Prostate gland (tissue), 2 donors: ENCODE results near the gene CD40. TPM values are rescaled to one million over a fixed set of nuclear protein-coding genes. Genes with fewer than 3 reads are reported as not detected.

Experiments used
- DNase-seq: peaks from one replicate; pipeline ENCODE4 v3.0.0-alpha.2; 2019; ENCODE audit warnings: low spot score
- H3K27ac ChIP-seq, 2 donors: fragments of 200-600 bp; sonication (generic); 2 replicates each; pipeline ENCODE4 v1.5.1; 2017 to 2019
- H3K27me3 ChIP-seq: fragments of 200-600 bp; sonication (generic); replicated peaks from 2 replicates; pipeline ENCODE4 v1.5.1; 2019; ENCODE audit not compliant: insufficient read depth
- H3K36me3 ChIP-seq, 2 donors: fragments of 200-600 bp; sonication (generic); 1 replicate in 1 of 2; 2 replicates in 1 of 2; pipeline versions ENCODE4 v1.5.1 to v1.8.1; 2017 to 2019
- H3K4me1 ChIP-seq: fragments of 200-600 bp; sonication (generic); replicated peaks from 2 replicates; pipeline ENCODE4 v1.5.1; 2019
- H3K4me3 ChIP-seq, 2 donors: fragments of 200-600 bp; sonication (generic); 2 replicates each; pipeline ENCODE4 v1.5.1; 2017 to 2019
- H3K9me3 ChIP-seq: fragments of 200-600 bp; sonication (generic); 2 replicates; pipeline ENCODE4 v1.5.1; 2017
- CTCF ChIP-seq, 4 experiments: fragments of 200-600 bp in 2 of 4; fragments of 450-650 bp in 2 of 4; sonication (generic) in 2 of 4; IDR thresholded peaks; 1 replicate in 3 of 4; 2 replicates in 1 of 4; pipeline ENCODE4 v1.5.1; 2016 to 2019; ENCODE audit warnings: antibody characterized with exemption in 4 of 4, mild to moderate bottlenecking in 2 of 4, moderate library complexity in 2 of 4
- POLR2A ChIP-seq: fragments of 450-650 bp; IDR thresholded peaks from one replicate; pipeline ENCODE4 v1.6.1; 2016; ENCODE audit warnings: antibody characterized with exemption, mild to moderate bottlenecking
- POLR2AphosphoS5 ChIP-seq: sonication (generic); formaldehyde crosslinking; IDR thresholded peaks from one replicate; pipeline ENCODE4 v1.6.1; 2017; ENCODE audit warnings: antibody characterized with exemption
- WGBS: methylation state at CpG from one replicate; pipeline ENCODE4 v1.1.5; 2018; 5-methylcytosine and 5-hydroxymethylcytosine counted together
- intact Hi-C: fragments of 100-400 bp; cut with DNase I; formaldehyde crosslinking; loops from one replicate; pipeline ENCODE4 v1.14.2; 2022
- total RNA-seq, 2 donors: library from RNA; depleted of rRNA; stranded (reverse); fragments of >200 nt; gene quantifications; one replicate each; pipeline ENCODE4 v1.1.0, GENCODE V29; 2016

The CD40 gene
- total RNA-seq, 2 donors from 2014 or later, result 16.9 to 27.1 TPM

DNA sequence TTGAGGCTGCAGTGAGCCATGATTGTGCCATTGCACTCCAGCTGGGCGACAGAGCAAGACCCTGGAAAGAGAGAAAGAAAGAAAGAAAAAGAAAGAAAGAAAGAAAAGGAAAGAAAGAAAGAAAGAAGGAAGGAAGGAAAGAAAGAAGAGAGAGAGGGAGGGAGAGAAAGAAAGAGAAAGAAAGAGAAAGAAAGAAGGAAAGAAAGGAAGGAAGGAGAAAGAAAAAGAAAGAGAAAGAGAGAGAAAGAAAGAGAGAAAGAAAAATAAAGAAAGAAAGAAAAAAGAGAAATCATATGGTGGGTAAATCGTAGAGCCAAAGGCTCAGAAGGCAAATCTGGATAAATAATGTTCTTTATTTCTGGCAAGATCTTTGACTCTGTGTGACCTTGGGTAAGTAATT is 53.4 kb downstream of the CD40 start:
- Histone ChIP-seq H3K27ac (no peak overlapping the region), H3K27me3 (no peaks in the 10 kb centered on the region), H3K4me1 (no peaks in the 10 kb centered on the region), H3K9me3 (no peaks in the 10 kb centered on the region), H3K36me3 (no peaks in the 10 kb centered on the region), H3K4me3 (no peak overlapping the region)
- WGBS, result 91% methylated on average over 2 of the region's 2 CpGs
- no peak for DNase-seq
- TF ChIP-seq POLR2AphosphoS5 (no peak), POLR2A (no peak), CTCF (IDR thresholded peaks at IDR 0.05) (no peak)
- intact Hi-C loops, result no loop called here

DNA sequence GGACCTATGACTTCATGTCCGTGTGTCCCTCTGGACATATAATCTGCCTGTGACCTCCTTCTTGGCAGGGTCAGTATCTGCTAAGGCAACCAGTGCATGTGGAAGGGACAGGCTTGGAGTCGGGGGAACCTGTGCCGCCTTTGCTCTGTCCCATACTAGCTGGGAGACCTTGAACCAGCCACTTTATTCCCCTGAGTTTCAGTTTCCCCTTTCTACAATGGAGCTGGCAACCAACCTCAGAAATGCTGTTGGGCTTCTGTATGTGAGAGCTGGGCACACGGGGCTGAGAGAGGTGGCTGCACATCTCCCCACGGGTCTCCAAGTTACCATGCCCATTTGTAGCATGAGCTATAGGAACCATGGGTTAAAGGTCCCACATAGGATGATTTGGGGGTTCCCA is 53.8 kb downstream of the CD40 start:
- TF ChIP-seq POLR2AphosphoS5 (no peak), POLR2A (no peak), CTCF (IDR thresholded peaks at IDR 0.05) (no peak)

DNA sequence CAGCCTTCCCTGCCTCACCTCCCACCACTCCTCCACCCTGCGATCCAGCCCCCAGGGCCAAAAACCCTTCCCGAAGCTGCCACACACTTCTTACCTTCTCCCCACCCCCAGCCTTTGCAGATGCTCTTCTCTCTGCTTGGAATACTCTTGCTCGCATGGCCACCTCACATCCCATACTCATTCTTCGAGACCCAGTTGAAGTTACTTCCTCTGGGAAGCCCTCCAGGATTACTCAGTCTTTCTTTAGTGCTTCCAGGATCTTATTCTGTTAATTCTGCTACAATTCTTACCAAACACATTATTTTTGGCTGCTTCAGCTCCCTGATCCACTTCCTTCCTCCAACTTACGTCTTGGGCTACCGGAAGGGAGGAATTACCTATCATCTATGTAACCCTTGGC is 54.3 kb downstream of the CD40 start:
- no peaks in the 10 kb centered on the region for H3K9me3 ChIP-seq
- H3K27ac ChIP-seq, result no peak overlapping the region
- 69% methylated on average over 6 of the region's 6 CpGs for WGBS
- TF ChIP-seq POLR2A (no peak), CTCF (IDR thresholded peaks at IDR 0.05) (no peak), POLR2AphosphoS5 (no peak)
- intact Hi-C loops, result no loop called here
- no peaks in the 10 kb centered on the region for H3K27me3 ChIP-seq
- H3K4me3 ChIP-seq, result no peak overlapping the region
- no peak for DNase-seq
- no peaks in the 10 kb centered on the region for H3K36me3 ChIP-seq
- no peaks in the 10 kb centered on the region for H3K4me1 ChIP-seq

More for the DNA sequence above, 53.8 kb downstream of the CD40 start:
- no peaks in the 10 kb centered on the region for H3K9me3 ChIP-seq
- H3K27ac ChIP-seq, result no peak overlapping the region
- no peak overlapping the region for H3K4me3 ChIP-seq
- no peaks in the 10 kb centered on the region for H3K4me1 ChIP-seq
- DNase-seq, result no peak
- H3K36me3 ChIP-seq, result no peaks in the 10 kb centered on the region
- intact Hi-C loops, result no loop called here
- H3K27me3 ChIP-seq, result no peaks in the 10 kb centered on the region
- 67% methylated on average over 5 of the region's 5 CpGs for WGBS

- Histone ChIP-seq H3K27me3 (no peaks in the 10 kb centered on the region), H3K4me1 (no peaks in the 10 kb centered on the region), H3K36me3 (no peaks in the 10 kb centered on the region), H3K4me3 (no peak overlapping the region), H3K9me3 (no peaks in the 10 kb centered on the region), H3K27ac (no peak overlapping the region)
- intact Hi-C loops, result no loop called here
- 78% methylated on average over 3 of the region's 3 CpGs for WGBS
- DNase-seq, result no peak
- TF ChIP-seq POLR2A, result no peak
- TF ChIP-seq POLR2AphosphoS5, result no peak
- no peak for TF ChIP-seq CTCF (IDR thresholded peaks at IDR 0.05)
These were observed 54.9 kb downstream of the CD40 start for GRCh38 chr20:46172961-46173536.

DNA sequence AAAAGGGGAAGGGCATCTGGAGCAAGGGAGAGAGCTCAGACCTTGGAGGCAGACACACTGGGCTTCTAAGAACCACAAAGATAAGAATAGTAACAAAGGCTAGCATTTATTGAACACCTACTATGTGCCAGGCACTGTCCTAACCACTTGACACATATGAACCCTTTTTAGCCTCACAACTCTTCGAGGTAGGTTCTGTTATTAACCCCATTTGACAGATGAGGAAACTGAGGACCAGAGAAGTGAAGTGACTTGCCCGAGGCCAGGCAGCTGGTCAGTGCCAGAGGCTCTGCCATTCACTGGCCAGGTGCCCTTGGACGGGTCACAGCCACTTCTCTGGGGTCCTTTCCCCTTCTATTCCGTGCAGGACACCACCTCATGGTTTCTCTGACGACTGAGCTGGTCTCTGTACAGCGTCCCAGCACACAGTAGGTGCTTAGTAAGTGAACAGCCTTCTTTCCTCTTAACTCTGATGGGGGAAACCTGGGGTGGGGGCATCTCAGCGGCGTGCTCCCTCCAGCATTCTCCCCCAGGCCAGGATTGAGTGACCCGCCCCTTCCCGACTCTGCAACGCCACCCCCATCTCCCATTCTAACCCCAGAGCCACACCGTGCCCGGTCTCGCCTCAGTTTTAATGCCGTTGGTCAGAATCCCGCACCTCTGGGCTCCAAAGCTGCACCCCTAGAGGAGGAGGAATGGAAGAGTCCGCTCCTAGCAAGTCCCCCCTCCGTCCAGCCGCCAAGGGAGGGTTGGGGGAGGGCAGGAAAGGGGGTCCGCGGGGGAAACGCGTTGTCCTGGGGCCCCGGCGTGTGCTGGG is 55.7 kb downstream of the CD40 start:
- H3K4me3 ChIP-seq, result no peak overlapping the region
- TF ChIP-seq POLR2A (no peak), CTCF (IDR thresholded peaks at IDR 0.05) (no peak), POLR2AphosphoS5 (no peak)
- H3K4me1 ChIP-seq, result no peaks in the 10 kb centered on the region
- no peaks in the 10 kb centered on the region for H3K36me3 ChIP-seq
- H3K27me3 ChIP-seq, result no peaks in the 10 kb centered on the region
- 36% methylated on average over 22 of the region's 25 CpGs for WGBS
- no peaks in the 10 kb centered on the region for H3K9me3 ChIP-seq
- no peak for DNase-seq
- no peak overlapping the region for H3K27ac ChIP-seq
- intact Hi-C loops, result no loop called here
